ENCODE data around the gene XXYLT1.

Gene XXYLT1

DNA sequence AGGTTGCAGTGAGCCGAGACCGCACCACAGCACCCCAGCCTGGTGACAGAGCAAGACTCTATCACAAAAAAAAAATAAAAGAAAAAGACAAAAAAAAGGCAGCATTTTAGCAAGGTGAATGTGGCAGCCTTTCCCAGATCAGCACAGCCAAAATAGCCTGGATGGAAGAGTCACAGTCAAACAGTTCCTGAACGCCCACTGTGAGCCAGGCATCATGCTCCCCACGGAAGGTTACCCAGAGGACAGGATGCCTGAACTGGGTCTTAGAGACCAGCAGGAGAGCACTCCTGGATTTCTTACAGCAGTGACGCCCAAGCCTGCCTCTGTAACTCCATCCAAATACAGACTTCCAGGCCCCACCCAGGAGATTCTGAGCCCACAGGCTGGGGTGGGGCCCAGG is 4.5 kb downstream of the XXYLT1 start:
- no peak for DNase-seq

DNA sequence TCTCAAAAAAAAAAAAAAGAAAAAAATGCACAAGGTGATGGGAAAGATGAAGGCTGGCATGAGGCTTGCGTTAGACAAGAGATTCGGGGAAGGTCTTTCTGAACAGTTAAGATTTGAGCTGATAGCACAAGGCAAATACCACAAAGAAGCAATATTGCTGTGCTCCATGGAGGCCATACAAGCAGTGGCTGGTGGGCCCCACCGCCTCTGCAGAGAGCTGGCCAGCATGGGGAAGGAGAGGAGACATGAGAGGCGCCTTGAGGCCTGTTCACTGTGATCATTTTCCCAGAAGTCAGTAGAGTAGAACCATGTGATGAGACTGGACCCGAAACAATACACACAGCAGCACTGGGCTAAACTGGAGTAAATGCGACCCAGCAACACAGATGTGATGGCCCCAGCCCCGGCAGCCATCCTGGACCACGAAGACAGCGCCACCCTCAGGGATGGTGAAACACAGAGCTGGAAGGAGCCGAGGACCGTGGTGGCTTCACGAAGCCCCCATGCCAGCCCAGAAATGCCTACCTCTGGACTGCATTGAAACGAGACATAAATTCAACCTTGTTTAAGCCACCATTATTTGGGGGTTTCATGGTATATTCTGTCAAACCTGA is 5.5 kb downstream of the XXYLT1 start:
- DNase-seq: no peak

DNA sequence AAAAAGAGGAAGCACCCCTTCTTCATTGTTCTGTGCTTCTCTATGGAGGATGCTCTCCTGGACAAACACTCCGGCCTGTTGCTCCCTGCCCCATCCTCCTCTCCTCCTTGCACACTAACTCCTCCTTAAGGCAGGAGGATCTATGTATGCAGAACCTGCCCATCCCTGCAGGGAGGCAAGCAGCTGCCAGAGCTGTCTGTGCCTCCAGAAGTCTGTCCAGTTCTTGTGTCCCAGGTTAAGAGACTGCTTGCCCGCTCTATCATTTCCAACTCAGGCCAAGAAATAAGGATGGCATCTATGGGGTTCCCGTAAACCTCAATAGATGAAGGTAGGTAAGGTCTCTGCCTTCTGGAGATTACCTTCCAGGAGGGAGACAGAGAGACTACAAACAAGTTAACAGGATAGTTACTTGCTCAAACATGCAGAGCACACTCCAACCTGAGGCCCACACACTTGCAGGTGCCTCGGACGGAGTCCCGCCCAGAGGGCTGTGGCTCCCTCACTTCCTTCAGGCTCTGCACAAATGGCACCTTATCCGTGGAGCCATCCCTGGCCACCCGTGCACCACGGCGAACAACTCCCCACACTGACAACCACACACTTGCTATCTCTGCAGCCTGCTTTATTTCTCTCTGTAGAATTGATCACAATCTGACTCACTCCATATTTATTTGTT is 6.9 kb downstream of the XXYLT1 start:
- DNase-seq: no peak

DNA sequence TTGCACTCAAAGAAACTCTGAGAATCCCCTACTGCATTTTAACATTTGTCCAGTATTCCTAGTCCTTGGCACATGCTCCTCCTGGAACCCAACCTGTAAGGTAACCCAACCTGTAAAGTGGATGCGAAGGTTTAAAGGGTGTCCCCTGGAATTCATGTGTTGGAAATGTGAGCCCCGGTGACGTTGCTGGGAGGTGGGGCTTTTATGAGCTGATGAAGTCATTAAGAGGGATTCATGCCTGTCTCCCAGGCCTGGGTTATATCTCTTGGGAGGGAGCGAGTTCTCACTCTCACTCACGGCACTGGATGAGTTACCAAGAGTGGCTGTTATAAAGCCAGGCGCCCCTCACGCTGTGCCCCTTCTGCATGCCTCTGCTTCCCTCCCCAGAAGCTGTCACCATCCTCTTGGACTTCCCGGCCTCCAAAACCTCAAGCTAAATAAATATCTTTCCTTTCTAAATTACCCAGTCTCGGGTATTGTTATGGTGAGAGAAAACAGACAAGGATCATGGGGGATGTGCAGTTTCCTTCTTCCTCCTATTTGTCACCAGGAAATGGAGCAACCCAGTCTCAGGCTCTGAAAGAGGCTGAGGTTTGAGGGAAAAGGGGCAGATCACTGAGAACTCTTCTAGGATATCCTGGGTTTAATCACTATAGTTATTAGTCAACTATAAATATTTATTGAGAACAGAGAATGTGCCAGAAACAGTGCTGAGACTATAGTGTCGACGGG is 7.6 kb downstream of the XXYLT1 start:
- peak; percentile 43 for DNase-seq

DNA sequence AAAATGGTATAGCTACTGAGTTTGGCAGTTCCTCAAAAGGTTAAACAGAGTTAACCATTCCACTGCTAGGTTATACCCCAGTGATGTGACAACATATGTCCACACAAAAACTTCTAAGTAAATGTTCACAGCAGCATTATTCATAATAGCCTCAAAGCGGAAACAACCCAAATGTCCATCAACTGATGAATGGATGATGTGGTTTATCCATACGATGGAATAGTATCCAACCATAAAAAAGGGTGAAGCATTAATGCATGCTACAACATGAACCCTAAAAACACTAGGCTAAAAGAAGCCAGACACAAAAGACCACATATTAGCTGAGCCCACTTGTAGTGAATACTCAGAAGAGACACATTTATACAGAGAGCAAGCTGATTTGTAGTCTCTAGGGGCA is 9.0 kb downstream of the XXYLT1 start:
- DNase-seq: no peak

DNA sequence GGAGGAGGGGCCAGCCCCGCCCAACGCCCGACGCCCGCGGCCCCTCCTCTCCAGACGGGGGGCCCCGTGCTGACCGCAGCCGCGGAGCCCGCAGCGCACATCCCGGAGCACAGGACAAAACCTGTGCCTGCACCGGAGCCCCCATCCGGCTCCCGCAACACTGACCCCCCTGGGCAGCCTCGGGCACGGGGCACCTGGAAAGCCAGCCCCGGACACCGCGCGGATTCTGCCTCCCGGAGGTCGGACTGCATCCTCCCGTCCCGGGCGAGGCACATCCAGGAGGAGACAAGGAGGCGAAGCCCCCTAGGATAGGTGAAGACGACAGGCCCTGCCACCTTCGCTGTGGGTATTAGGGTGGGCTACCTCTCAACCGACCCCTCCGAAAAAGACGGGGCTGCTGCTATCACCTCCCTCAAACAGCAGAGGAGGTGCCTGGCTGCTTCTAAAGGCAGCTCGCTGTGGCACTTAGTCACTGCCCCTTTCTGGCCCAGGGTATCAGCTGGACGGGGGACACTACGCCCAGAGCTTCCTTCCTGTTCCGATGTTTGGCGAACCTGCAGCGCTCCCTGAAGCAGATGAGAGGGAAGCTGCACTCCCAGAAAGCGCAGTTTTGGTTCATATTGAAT is 10.6 kb downstream of the XXYLT1 start:
- DNase-seq: no peak

DNA sequence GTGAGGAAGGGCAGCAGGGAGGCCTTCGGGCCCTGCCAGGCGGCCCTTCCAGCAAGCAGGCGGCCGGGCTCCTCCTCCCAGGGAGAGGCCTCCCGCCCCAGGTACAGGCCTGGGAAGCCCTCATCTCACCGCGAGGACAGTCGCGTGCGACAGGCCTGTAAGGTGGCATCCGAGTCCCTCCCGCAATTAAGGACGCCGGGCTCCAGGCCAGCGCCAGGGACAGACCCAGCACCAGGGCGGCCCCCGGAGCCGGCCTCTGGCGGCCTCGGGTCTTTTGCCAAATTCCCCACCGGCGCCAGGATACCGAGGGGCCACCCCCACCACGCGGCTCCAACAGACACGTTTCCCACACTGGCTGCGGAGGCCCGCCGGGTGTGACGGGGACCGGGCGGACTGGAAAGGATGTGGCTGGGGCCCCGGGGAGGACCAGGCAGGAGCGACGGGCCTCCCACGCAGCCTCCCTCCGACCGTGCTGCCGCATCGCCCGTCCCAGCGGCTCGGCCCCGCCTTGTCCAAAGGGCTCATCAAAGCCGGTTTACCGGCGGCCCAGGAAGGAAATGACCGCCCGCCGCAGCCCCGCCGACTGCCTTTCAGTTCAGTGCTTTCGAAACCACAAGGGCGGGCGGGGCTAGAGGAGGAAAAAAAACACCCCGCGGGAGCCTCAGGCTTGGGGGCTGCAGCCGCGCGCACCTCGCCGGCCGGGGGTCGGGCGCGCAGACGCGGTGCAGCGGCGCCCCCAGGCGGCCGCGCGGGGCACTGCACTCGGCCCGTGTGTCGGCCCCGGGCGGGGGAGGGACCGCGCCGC is 11.3 kb downstream of the XXYLT1 start:
- DNase-seq: peak; percentile 96

DNA sequence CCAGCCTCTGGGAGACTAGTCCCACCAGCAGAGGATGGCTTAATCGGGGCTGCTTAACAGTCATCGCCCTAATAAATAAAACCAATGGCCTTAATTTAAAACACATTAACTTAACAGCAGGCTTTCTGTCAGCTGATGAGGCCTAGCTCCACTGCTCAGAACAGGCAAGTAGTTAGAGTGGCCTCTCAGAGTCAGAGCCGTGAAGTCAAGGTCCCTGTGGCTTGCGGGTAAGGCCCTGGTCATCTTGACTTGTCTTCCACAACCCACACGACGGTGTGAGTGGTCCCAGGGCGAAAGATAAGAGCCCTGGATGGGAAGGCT is 11.8 kb downstream of the XXYLT1 start:
- peak; percentile 55 for DNase-seq

DNA sequence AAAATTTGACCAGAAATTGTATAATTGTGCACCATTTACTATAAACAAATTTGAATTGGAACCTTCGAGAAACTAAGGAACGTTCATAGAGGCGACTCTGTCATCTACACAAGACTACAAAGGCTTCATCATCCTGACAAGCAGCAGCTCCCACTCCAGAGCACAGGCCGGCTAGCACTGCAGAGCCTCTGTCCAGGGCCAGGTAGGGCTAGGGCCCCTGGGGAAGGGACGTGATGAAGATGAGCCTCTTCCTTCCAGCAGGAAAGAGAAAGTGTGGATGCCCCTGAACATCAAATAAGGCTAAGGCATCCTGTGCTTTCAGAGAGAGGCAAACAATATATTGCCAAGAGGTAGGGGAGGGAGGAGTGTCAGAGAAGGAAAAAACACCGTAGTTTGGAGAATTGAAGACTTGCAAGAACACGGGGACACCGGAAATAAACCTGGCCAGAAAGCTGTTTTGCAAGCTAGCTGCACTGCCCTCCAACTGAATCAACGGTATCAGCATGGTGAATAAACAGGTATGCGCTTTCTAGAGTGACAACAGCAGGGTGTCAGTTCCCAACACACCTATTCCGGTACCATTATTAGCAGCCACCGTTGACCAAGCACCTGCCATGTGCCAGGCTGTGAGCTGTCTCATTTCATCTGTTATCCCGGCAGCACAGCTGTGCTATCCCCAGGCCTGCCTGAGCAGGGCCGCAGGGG is 12.4 kb downstream of the XXYLT1 start:
- DNase-seq: no peak

DNA sequence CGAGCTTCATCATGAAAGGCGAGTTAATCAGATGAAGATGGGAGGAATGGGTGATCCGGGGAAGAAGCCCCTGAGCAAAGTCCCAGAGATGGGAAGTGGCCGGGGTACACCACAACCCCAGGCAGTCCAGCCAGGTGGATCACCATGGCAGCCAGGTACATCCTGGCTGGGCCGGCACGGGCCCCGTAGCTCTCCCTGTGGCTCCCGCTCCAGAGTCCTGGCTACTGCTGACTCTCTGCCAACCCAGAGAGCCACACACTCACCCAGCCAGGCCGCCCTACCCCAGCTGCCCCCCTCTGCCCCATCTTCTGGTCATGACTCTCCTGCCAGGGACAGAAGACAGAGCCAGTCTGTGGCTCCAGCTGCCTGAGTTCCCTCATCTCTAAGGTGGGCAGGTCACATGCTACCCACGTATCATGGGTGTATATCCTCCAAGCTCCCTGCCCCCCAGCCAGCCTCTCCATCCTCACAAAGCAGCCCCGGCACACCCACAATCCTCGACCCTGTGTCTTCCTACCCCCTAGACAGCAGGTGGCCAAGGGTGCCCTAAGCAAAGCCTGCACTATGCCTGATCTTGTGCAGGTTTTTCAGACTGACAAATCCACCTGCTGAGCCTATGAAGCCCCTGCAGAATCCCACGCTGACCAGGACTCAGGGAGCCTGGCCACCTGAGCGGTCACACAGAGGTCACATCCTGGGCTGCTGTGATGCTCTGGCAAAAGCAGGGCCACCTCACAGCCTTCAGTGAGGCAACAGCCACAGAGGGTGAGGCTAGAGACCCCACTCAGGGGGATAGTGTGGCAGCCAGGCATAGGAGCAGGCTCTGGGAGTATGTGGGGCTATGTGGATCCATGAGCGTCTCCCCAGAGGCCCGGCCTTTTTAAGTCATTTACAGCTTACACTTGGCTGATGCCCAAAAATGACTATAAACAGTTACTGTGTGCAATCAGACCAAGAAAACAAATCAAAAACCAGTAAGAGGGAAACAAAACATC is 13.2 kb downstream of the XXYLT1 start:
- no peak for DNase-seq

DNA sequence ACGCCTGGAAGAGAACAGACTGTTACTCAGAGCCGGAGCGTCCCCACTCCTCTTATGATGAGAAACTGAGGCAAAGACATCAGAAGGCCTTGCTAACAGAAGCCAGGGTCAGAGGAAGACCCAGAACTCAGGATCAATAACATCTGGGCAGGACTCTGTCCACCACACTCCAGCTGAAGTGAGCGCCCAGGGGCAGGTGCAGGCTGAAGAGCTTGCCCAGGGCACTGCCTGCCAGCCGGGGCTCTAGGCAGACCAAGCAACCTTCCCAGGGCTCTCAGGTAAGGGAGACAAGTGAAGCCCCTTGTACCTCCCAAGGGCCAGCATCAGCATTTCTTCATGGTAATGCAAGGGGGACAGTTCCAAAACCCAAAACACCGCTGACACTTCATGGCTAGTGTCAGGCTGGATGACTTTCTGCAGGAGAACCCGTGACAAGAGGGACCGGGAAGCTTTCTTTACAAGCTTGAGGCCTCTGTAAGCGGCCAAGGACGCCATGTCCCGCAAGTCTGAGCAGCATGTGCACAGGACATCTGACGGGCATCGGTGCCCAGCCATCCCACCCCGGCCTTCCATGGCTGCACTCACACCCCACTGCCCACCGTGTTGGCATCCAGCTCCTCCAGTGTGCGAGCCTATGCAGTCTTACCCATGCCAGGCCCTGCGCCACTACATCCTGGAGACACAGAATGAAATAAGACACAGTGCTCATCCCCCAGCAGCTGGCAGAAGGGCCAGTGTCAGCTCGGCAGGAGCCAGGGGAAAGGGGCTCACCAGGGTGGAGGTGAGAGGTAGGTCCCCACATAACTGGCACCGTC is 14.1 kb downstream of the XXYLT1 start:
- DNase-seq: no peak

DNA sequence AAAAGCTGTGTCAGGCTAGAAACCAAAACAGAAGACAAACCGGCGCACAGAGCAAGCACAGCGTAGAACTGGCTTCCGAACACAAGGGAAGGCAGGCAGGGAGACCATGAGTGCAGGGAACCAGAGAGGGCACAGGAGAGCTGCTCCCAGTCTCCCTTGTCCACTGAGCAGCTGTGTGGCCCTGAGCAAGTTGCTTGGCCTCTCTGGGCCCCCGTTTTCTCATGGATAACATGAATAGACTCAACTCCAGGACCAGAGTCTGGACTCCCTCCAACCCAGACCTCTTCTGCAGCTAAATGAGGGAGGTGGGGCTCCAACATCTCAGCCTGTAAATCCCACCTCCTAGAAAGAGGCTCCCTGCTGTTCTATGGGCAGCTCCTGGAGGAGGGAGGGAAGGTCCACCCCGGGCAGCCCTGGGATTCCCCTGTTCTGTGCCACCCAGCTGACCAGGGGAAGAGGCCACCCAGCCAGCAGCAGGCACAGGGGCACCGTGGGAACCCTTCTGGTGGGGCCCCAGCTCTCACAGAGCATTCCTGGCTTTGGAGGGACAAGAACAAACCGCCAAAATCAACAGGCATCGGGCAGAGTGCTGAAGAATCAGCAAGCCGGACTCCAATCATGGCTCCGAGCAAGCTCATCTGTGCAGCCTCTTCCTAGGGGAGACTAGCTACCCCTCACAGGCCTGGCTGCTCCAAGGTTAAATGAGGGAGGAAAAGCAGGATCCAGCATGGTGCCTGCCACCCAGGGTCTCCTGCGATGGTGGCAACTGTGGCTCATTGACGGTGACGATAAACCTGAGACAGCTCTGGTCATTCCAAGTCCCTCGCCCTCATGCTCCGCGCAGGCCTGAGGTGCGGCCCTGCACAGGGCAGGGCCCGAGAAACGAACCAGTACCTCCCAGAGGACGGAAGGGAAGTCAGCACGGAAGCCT is 15.1 kb downstream of the XXYLT1 start:
- no peak for DNase-seq

DNA sequence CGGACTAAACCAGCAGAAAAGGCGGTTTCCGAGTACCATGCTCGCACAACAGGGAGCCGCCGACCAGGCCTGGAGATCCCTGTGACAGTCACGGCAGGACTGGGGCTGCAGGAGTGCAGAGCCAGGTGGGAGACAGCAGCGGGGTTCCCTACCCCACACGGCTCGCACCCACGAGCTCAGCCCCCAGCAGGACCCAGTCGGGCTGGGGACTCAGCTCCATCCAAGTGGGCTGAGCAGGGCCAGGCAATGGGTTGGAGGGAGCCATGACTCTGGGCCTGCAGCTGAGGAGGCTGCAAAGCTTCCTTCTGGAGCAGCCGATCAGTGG is 15.8 kb downstream of the XXYLT1 start:
- no peak for DNase-seq

DNA sequence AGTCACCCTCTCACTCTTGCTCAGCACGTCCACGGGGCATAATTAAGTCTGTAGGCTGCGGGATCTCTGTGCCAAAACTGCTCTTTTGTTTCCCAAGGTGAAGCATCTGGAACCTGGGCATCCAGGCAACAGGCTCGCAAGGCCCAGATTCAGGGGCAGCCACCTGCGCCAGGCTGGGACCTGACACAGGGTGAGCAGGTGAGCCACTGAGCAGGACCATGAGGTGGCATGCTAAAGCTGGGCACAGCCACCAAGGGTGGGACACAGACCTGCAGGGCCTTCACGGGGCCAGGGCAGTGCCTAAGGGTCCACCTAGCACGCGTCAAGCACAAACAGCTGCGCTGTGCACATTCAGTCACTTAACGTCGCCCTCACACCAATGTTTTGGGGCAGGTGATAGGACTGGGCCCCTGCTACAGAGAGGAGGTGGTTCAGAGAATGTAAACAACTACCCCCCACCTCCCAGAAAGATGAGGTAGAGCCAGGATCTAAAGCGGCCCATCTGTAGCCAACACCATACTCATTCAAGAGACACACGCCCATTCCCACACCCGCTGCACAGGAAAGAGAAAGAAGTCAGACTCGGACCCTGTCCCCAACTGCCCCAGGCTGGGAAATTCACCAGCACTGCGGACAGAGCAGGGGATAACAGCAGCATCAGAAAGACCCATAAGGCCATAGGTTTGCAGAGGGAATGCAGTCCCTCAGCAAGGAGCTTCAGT is 16.3 kb downstream of the XXYLT1 start:
- DNase-seq: no peak

DNA sequence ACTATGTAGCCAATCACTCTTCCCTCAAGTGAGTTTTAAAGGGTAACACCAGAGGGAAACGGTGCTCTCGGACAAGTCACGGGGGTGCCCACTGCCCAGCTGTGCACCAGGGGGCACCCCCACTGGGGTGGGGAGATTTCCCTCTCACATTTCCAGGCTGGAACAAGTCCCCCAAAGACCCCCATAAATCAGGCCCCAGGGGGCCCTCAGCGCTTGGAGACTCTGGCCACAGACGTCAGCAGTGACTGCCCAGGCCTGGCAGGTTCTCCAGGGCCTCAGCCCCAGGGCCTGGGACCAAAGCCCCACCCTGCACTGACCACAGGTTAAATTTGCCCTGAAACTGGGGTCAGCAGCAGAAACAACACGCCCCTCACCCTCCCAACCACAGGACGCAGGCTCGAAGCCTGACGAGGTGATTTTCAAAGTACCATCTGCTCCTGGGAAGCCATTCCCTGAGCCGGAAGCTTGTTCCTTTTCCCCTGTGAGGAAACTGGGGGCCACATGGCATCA is 17.0 kb downstream of the XXYLT1 start:
- DNase-seq: no peak

DNA sequence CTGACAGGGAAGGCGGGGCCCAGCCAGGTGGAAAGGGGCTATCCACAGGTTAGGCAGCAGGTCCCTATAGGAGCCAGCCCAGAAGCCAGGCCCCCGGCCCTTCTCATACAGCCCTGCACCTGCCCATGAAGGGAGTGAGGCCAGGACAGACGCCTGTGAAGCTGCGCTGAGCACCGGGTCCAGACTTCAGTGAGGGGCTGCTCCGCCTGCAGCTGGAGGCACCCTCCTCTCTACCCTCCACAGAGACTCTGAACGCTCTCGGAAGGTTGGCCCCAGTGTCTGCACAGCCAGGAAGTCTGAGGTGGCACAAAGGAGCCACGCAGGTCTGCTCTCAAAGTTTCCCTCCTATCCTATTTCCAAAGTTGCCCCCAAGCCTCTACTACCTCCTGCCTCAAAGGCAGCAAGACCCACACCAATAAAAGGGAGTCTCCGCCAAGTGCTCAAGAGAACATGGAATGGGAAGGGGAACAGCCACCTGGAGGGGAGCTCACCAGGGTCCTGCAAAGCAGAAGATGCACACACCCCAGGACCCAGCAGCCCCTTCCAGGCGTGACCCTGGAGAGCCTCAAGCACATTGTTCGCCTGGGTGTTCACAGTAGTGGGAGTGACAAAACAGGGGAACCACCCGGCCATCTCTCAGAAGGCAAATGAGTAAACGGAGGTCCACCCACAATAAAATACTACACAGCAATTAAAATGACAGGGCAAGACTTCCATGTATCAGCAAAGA is 19.5 kb downstream of the XXYLT1 start:
- no peak for DNase-seq

DNA sequence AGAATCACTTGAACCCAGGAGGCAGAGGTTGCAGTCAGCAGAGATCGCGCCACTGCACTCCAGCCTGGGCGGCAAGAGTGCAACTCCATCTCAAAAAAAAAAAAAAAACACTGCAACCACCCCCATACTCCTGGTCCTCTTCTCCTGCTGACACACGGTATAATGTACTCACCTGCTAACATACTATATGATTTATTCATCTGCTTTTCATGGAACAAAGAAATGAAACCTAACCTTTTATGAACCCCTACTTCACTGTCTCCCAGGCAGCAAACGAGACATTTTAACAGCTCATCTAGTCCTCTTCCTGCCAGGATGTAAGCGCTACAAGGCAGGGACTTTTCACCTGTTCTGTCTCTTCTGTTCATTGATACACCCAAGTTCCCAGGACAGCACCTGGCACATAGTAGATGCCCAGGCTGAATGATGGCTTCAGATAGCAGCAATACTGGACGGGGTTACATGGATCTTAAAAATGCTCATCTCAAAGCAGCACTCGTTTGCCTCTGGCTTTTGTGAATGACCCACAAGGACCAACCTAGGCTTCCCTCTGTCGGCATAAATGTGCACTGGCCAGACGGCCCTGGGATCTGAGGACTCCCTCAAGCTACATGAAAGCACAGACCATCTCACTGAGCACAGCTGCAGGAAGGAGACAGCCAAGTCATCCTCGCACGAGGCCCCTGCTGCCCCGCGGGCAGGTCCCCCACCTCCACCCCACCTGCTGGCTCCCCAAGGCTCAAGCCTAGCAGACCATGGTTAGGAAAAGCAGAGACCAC is 20.3 kb downstream of the XXYLT1 start:
- no peak for DNase-seq
